ENCODE results near the gene LMO3.

DNA sequence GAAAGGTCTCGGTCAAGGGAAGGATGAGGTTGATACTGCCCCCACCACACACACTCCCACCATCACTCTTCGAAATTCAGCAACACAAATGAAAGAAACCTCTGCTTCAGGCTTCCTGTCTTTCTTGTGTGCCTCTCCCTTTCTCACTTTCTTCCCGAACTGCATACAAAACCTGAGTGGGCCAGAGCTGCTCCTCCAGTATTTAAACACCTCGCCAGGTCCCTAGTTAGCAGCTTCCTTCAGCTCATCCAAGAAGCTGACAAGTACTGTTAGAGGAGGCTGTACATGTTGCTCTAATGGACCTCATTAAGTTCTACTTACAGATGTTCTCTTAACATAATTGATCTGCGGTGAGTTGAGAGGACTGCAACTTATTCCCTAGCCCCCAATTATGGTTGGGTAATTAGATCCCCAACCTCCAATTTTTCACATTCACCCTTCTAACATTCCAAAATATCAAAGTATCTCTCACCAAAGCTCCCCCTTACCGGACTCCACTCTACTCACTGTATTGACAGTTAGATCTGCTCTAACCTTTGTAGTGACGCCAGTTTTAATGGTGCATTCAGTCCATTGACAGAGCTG lies 4.1 kb upstream of the LMO3 start:
- TF ChIP-seq, protein P1, sequence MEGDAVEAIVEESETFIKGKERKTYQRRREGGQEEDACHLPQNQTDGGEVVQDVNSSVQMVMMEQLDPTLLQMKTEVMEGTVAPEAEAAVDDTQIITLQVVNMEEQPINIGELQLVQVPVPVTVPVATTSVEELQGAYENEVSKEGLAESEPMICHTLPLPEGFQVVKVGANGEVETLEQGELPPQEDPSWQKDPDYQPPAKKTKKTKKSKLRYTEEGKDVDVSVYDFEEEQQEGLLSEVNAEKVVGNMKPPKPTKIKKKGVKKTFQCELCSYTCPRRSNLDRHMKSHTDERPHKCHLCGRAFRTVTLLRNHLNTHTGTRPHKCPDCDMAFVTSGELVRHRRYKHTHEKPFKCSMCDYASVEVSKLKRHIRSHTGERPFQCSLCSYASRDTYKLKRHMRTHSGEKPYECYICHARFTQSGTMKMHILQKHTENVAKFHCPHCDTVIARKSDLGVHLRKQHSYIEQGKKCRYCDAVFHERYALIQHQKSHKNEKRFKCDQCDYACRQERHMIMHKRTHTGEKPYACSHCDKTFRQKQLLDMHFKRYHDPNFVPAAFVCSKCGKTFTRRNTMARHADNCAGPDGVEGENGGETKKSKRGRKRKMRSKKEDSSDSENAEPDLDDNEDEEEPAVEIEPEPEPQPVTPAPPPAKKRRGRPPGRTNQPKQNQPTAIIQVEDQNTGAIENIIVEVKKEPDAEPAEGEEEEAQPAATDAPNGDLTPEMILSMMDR (IDR thresholded peaks at IDR 0.05; ENCODE audit: insufficient read depth, low read length, poor library complexity, severe bottlenecking) = no peak
- TF ChIP-seq EZH2phosphoT487 (conservative IDR thresholded peaks at IDR 0.05; ENCODE audit: low read length) = no peak

Data from SU-DHL-6 (cell line).